H1 (cell line): Measurements from ENCODE around the gene LMX1A. TPM values are rescaled to one million over a fixed set of nuclear protein-coding genes. Genes with fewer than 3 reads are reported as not detected.

ENCODE experiments used
- CTCF ChIA-PET: fragments of 300-600 bp; sonication (Branson Sonifier 250); formaldehyde crosslinking; loops from one replicate; lab custom pipeline; 2021; ENCODE audit not compliant: partially characterized antibody; lab: Charles Lee
- POLR2A ChIA-PET: fragments of 300-600 bp; sonication (Branson Sonifier 250); formaldehyde crosslinking; loops from one replicate; lab custom pipeline; 2021; ENCODE audit warnings: inconsistent platforms; ENCODE audit not compliant: partially characterized antibody; lab: Charles Lee
- DNase-seq, 2 experiments: peaks; one replicate each; pipeline versions ENCODE4 v3.0.0 to v3.0.0-alpha.2; 2010 to 2022; ENCODE audit warnings: low spot score in 2 of 2, low read depth in 1 of 2, mixed read lengths in 1 of 2
- FAIRE-seq: peaks from 2 replicates; lab custom pipeline; 2011; peaks lifted over from hg19 to GRCh38; lab: Jason Lieb, UNC
- H2AFZ ChIP-seq: 2 replicates; pipeline ENCODE4 v1.8.1; 2012; ENCODE audit warnings: low read length, inconsistent platforms
- H2AK5ac ChIP-seq: 2 replicates; pipeline ENCODE4 v1.6.1; 2013; ENCODE audit warnings: low read depth, low read length
- H2BK120ac ChIP-seq: replicated peaks from 2 replicates; pipeline ENCODE3; 2013; ENCODE audit warnings: low read depth, low read length, inconsistent platforms
- H2BK12ac ChIP-seq: 2 replicates; pipeline ENCODE4 v1.6.1; 2013; ENCODE audit warnings: low read depth, low read length
- H2BK15ac ChIP-seq: 2 replicates; pipeline ENCODE4 v1.6.1; 2013; ENCODE audit warnings: low read length
- H2BK20ac ChIP-seq: 2 replicates; pipeline ENCODE4 v1.6.1; 2013; ENCODE audit warnings: low read length
- H2BK5ac ChIP-seq: 2 replicates; pipeline ENCODE4 v1.6.1; 2013; ENCODE audit warnings: low read depth, low read length
- H3K14ac ChIP-seq: 2 replicates; pipeline ENCODE4 v1.6.1; 2013; ENCODE audit warnings: inconsistent platforms; ENCODE audit not compliant: insufficient read length
- H3K18ac ChIP-seq: 2 replicates; pipeline ENCODE4 v1.6.1; 2013; ENCODE audit warnings: low read length; ENCODE audit errors: extremely low read depth
- H3K23ac ChIP-seq: 2 replicates; pipeline ENCODE4 v1.6.1; 2013; ENCODE audit warnings: inconsistent platforms; ENCODE audit not compliant: insufficient read length
- H3K23me2 ChIP-seq: 2 replicates; pipeline ENCODE4 v1.6.1; 2013; ENCODE audit warnings: low read depth, low read length
- H3K27ac ChIP-seq: 2 replicates; pipeline ENCODE4 v1.6.1; 2011; ENCODE audit warnings: low read depth, low read length, inconsistent platforms
- H3K27me3 ChIP-seq, 4 experiments: replicated peaks in 1 of 4; 1 replicate in 1 of 4; 2 replicates in 3 of 4; pipeline versions ENCODE4 v1.6.1 to v1.8.1; 2011 to 2013; ENCODE audit warnings: low read length in 3 of 4, mild to moderate bottlenecking in 3 of 4, inconsistent platforms in 2 of 4, mixed read lengths in 2 of 4, moderate library complexity in 1 of 4; ENCODE audit not compliant: control insufficient read depth in 3 of 4, insufficient read depth in 3 of 4; ENCODE audit errors: extremely low read depth in 1 of 4
- H3K36me3 ChIP-seq, 4 experiments: 2 replicates each; pipeline versions ENCODE4 v1.6.1 to v1.8.1; 2011 to 2013; ENCODE audit warnings: mild to moderate bottlenecking in 4 of 4, low read length in 3 of 4, moderate library complexity in 2 of 4, control low read depth in 1 of 4, inconsistent platforms in 1 of 4; ENCODE audit not compliant: insufficient read depth in 4 of 4, control insufficient read depth in 2 of 4
- H3K4ac ChIP-seq: replicated peaks from 2 replicates; pipeline ENCODE3; 2013; ENCODE audit warnings: low read length, low read depth, mixed read lengths, inconsistent platforms; ENCODE audit not compliant: insufficient read length
- H3K4me1 ChIP-seq, 4 experiments: replicated peaks in 1 of 4; 1 replicate in 1 of 4; 2 replicates in 3 of 4; pipeline versions ENCODE4 v1.6.1 to v1.8.1; 2011 to 2013; ENCODE audit warnings: low read length in 3 of 4, inconsistent platforms in 2 of 4, mixed read lengths in 1 of 4; ENCODE audit not compliant: insufficient read depth in 4 of 4, control insufficient read depth in 3 of 4
- H3K4me2 ChIP-seq, 2 experiments: 2 replicates each; pipeline versions ENCODE4 v1.6.1 to v1.8.1; 2011 to 2013; ENCODE audit warnings: low read depth in 2 of 2, low read length in 2 of 2, control low read depth in 1 of 2, inconsistent platforms in 1 of 2, mild to moderate bottlenecking in 1 of 2; ENCODE audit not compliant: insufficient read depth in 1 of 2
- H3K4me3 ChIP-seq, 4 experiments: fragments of 200-600, 300-600 bp in 1 of 4; sonication (generic), shearing (Covaris generic), sonication (Bioruptor Twin) in 1 of 4; 2 replicates each; pipeline versions ENCODE4 v1.5.1 to v1.8.1; 2011 to 2016; ENCODE audit warnings: low read length in 4 of 4, low read depth in 3 of 4, control low read depth in 2 of 4, inconsistent platforms in 2 of 4, mild to moderate bottlenecking in 2 of 4, mixed read lengths in 1 of 4, moderate library complexity in 1 of 4; ENCODE audit not compliant: insufficient read depth in 2 of 4; ENCODE audit errors: extremely low read depth in 1 of 4
- H3K56ac ChIP-seq: replicated peaks from 2 replicates; pipeline ENCODE3; 2013; ENCODE audit warnings: low read depth, mild to moderate bottlenecking, mixed read lengths, low read length, inconsistent platforms; ENCODE audit not compliant: insufficient read length
- H3K79me1 ChIP-seq: 2 replicates; pipeline ENCODE4 v1.6.1; 2013; ENCODE audit warnings: low read depth, low read length, control low read depth
- H3K79me2 ChIP-seq, 2 experiments: 2 replicates each; pipeline versions ENCODE4 v1.6.1 to v1.8.1; 2012 to 2013; ENCODE audit warnings: low read length in 2 of 2, mild to moderate bottlenecking in 2 of 2, inconsistent platforms in 1 of 2; ENCODE audit not compliant: insufficient read depth in 2 of 2, control insufficient read depth in 1 of 2
- H3K9ac ChIP-seq, 4 experiments: replicated peaks in 1 of 4; 1 replicate in 1 of 4; 2 replicates in 3 of 4; pipeline versions ENCODE4 v1.6.1 to v1.8.1; 2011 to 2013; ENCODE audit warnings: low read depth in 3 of 4, low read length in 3 of 4, control low read depth in 2 of 4, mild to moderate bottlenecking in 2 of 4, moderate library complexity in 2 of 4, inconsistent platforms in 1 of 4; ENCODE audit errors: extremely low read depth in 1 of 4
- H3K9me3 ChIP-seq, 2 experiments: 2 replicates each; pipeline versions ENCODE4 v1.6.1 to v1.8.1; 2012 to 2013; ENCODE audit warnings: mild to moderate bottlenecking in 2 of 2, moderate library complexity in 2 of 2, control low read depth in 1 of 2, inconsistent platforms in 1 of 2, low read depth in 1 of 2, low read length in 1 of 2, mixed read lengths in 1 of 2; ENCODE audit not compliant: insufficient read depth in 2 of 2
- H4K20me1 ChIP-seq, 2 experiments: replicated peaks in 1 of 2; 2 replicates each; pipeline versions ENCODE3 to v1.8.1; 2011 to 2013; ENCODE audit warnings: inconsistent platforms in 2 of 2, low read length in 2 of 2, mild to moderate bottlenecking in 1 of 2; ENCODE audit not compliant: insufficient read depth in 2 of 2, control insufficient read depth in 1 of 2
- H4K5ac ChIP-seq: 2 replicates; pipeline ENCODE4 v1.6.1; 2013; ENCODE audit warnings: low read length, low read depth, mixed read lengths, inconsistent platforms; ENCODE audit not compliant: insufficient read length
- H4K8ac ChIP-seq: 2 replicates; pipeline ENCODE4 v1.8.0; 2013; ENCODE audit warnings: mild to moderate bottlenecking, moderate library complexity, low read length, inconsistent platforms; ENCODE audit not compliant: insufficient read depth; ENCODE audit errors: extremely low read depth
- H4K91ac ChIP-seq: replicated peaks from 2 replicates; pipeline ENCODE3; 2013; ENCODE audit warnings: low read length, mixed read lengths, inconsistent platforms; ENCODE audit not compliant: insufficient read length
- TEAD4 ChIP-seq: IDR thresholded peaks from 2 replicates; pipeline ENCODE4 v1.6.1; 2012; ENCODE audit warnings: low read depth, low read length, inconsistent platforms, mixed read lengths
- YY1 ChIP-seq: IDR thresholded peaks from 2 replicates; pipeline ENCODE4 v1.6.1; 2011; ENCODE audit warnings: low read depth, mild to moderate bottlenecking, low read length
- WGBS, 2 experiments: shearing (Covaris generic) in 1 of 2; methylation state at CpG; one replicate each; pipeline versions ENCODE4 v1.1.6 to v1.1.7; 2013 to 2015; ENCODE audit warnings: low lambda C conversion rate in 2 of 2, mixed read lengths in 2 of 2, inconsistent platforms in 1 of 2, low coverage in 1 of 2, missing lambda C conversion rate in 1 of 2; ENCODE audit not compliant: insufficient replicate concordance in 2 of 2, insufficient coverage in 1 of 2, insufficient read length in 1 of 2; ENCODE audit errors: extremely low coverage in 1 of 2, missing lambda C conversion rate in 1 of 2; 5-methylcytosine and 5-hydroxymethylcytosine counted together
- polyA plus RNA-seq, 7 experiments: library from polyadenylated mRNA; depleted of rRNA in 3 of 7; stranded (reverse) in 5 of 7; unstranded in 2 of 7; fragments of >200 nt in 5 of 7; fragments of 200-250 nt in 2 of 7; gene quantifications; 1 replicate in 5 of 7; 2 replicates in 1 of 7; 4 replicates in 1 of 7; pipeline versions ENCODE4 v1.2.1 to v1.2.3, GENCODE V29; 2011 to 2013; ENCODE audit warnings: missing spikeins in 2 of 7, mixed read lengths in 2 of 7
- total RNA-seq: library from RNA; stranded (reverse); fragmentation: NEBNext Ultra II Directional; extraction: Animal tissue kit (Norgen Biotek cat#: 25700); gene quantifications from 2 replicates; pipeline ENCODE4 v1.2.1, GENCODE V29; 2021

LMX1A gene
- total and polyA plus RNA-seq, 2 of the 8 experiments (the other 6 are each of a cell fraction or from before 2014, with no cell fraction given) = not detected

DNA sequence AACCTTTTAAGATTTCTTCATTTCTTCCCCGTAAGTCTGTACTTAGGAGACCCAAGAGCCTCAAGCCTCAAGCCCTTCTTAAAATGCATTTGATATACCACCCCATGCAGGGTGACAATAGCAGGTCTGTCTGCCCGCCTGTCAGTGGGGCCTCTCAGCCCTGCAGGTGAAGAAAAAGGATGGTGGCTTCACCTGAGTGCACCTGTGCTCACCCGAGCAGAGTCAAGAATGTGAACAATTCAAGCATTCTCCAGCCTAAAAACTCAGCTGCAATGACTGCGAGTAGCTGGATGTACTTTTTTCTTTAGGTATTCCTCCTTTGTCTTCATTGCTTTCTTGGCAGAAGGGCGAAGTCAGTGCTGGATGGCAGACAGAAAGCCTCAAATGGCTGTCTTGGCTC, 203.3 kb downstream of the LMX1A start:
- Histone ChIP-seq H2BK12ac (no peak overlapping the region), H4K91ac (no peak overlapping the region), H3K56ac (no peak overlapping the region), H3K4ac (no peak overlapping the region), H4K8ac (no peak overlapping the region), H3K27me3 (no peaks in the 10 kb centered on the region; a peak in 1 of 7 replicates), H2BK15ac (no peak overlapping the region), H3K14ac (no peak overlapping the region), H3K4me3 (no peak overlapping the region), H3K9me3 (no peaks in the 10 kb centered on the region), H2BK120ac (no peak overlapping the region), H2AK5ac (no peak overlapping the region), H3K23me2 (no peaks in the 10 kb centered on the region), H3K18ac (no peak overlapping the region), H2BK5ac (no peak overlapping the region), H3K4me2 (no peak overlapping the region), H3K79me1 (no peaks in the 10 kb centered on the region), H3K36me3 (no peaks in the 10 kb centered on the region), H3K23ac (no peak overlapping the region), H3K27ac (no peak overlapping the region), H2BK20ac (no peak overlapping the region), H3K9ac (no peak overlapping the region), H4K5ac (no peak overlapping the region), H2AFZ (no peak overlapping the region), H3K4me1 (peaks cover 0 to 9% (median 1%) of the 10 kb centered on the region in 4 experiments; a peak in 1 of 7 replicates), H4K20me1 (no peaks in the 10 kb centered on the region), H3K79me2 (no peaks in the 10 kb centered on the region)
- ChIA-PET POLR2A (no interaction called here), CTCF (interaction anchor here (0.8 to 7.1 kb wide), 25 partner anchors 8 to 215 kb away, joined by 3 to 32 read pairs (median 5); partner anchors contain the start of gene LMX1A)
- DNase-seq = no peak
- TF ChIP-seq YY1 = no peak
- 0 out of 2 replicates have a peak, but pooled peaks have one; percentile 8 for TF ChIP-seq TEAD4
- no peak for FAIRE-seq
- 75% methylated on average over 5 of the region's 5 CpGs; no CpG with 5 or more reads in 1 of the 2 experiments for WGBS, 2 experiments
